HL-60 (cell line): ENCODE data around the gene IFITM10.

Experiments used
- POLR2AphosphoS5 ChIP-seq: IDR thresholded peaks from 2 replicates; pipeline ENCODE4 v1.6.1; 2012; ENCODE audit warnings: low read depth
- SPI1 ChIP-seq: IDR thresholded peaks from 2 replicates; pipeline ENCODE4 v1.6.1; 2012; ENCODE audit warnings: low read depth, mild to moderate bottlenecking, borderline replicate concordance
- TF ChIP-seq, protein P1 (sequence below): IDR thresholded peaks from one replicate; pipeline ENCODE4 v1.5.1; 2011; ENCODE audit warnings: low read length, control low read depth, inconsistent platforms; ENCODE audit not compliant: insufficient read depth
- TF ChIP-seq, protein P2 (sequence below): IDR thresholded peaks from 2 replicates; pipeline ENCODE4 v1.6.1; 2012; ENCODE audit warnings: low read depth; ENCODE audit not compliant: insufficient replicate concordance

DNA sequence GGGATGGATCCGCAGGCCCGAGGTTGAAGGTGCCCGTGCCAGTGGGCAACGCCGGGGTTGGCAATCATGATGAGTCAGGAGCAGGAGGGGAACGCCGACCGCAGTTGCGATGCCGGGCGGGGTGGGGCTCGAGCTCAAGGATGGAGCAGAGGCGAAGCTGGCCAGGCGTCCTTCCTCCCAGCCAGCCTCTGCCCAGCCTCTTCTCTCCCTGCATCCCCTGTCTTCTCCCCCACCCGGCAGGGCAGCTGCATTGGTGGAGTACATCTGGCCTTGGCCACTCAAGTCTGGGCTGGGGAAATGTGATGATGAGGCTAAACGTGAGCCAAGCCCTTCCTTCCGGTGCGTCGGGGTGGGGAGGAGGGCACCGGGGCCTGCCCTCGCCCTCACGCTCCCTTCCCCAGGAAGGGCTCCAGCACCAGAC lies 3.9 kb downstream of the IFITM10 start:
- TF ChIP-seq, protein P1, sequence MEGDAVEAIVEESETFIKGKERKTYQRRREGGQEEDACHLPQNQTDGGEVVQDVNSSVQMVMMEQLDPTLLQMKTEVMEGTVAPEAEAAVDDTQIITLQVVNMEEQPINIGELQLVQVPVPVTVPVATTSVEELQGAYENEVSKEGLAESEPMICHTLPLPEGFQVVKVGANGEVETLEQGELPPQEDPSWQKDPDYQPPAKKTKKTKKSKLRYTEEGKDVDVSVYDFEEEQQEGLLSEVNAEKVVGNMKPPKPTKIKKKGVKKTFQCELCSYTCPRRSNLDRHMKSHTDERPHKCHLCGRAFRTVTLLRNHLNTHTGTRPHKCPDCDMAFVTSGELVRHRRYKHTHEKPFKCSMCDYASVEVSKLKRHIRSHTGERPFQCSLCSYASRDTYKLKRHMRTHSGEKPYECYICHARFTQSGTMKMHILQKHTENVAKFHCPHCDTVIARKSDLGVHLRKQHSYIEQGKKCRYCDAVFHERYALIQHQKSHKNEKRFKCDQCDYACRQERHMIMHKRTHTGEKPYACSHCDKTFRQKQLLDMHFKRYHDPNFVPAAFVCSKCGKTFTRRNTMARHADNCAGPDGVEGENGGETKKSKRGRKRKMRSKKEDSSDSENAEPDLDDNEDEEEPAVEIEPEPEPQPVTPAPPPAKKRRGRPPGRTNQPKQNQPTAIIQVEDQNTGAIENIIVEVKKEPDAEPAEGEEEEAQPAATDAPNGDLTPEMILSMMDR, result no peak
- TF ChIP-seq POLR2AphosphoS5 (no peak), SPI1 (no peak)
- TF ChIP-seq, protein P2, sequence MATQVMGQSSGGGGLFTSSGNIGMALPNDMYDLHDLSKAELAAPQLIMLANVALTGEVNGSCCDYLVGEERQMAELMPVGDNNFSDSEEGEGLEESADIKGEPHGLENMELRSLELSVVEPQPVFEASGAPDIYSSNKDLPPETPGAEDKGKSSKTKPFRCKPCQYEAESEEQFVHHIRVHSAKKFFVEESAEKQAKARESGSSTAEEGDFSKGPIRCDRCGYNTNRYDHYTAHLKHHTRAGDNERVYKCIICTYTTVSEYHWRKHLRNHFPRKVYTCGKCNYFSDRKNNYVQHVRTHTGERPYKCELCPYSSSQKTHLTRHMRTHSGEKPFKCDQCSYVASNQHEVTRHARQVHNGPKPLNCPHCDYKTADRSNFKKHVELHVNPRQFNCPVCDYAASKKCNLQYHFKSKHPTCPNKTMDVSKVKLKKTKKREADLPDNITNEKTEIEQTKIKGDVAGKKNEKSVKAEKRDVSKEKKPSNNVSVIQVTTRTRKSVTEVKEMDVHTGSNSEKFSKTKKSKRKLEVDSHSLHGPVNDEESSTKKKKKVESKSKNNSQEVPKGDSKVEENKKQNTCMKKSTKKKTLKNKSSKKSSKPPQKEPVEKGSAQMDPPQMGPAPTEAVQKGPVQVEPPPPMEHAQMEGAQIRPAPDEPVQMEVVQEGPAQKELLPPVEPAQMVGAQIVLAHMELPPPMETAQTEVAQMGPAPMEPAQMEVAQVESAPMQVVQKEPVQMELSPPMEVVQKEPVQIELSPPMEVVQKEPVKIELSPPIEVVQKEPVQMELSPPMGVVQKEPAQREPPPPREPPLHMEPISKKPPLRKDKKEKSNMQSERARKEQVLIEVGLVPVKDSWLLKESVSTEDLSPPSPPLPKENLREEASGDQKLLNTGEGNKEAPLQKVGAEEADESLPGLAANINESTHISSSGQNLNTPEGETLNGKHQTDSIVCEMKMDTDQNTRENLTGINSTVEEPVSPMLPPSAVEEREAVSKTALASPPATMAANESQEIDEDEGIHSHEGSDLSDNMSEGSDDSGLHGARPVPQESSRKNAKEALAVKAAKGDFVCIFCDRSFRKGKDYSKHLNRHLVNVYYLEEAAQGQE, result no peak
